HEK293 (cell line): ENCODE data around the gene CDK14.

Experiments
- CTCF ChIA-PET: fragments of 350-600 bp; formaldehyde crosslinking; extraction: SDS; loops from one replicate; lab custom pipeline; 2021; ENCODE audit warnings: antibody characterized with exemption; lab: Yijun Ruan, JAX
- POLR2A ChIA-PET: fragments of 300-600 bp; formaldehyde crosslinking; extraction: SDS; loops from one replicate; lab custom pipeline; 2020; ENCODE audit warnings: antibody characterized with exemption, inconsistent platforms; lab: Yijun Ruan, JAX
- H3K27ac ChIP-seq: fragments of 200-500 bp; sonication (Bioruptor generic); 2 replicates; pipeline ENCODE4 v1.5.1; 2014; ENCODE audit warnings: low read depth, low read length, control low read depth, inconsistent platforms; ENCODE audit errors: extremely low read depth
- H3K36me3 ChIP-seq, 2 experiments: fragments of 200-500 bp in 1 of 2; sonication (Bioruptor generic) in 1 of 2; 1 replicate in 1 of 2; 2 replicates in 1 of 2; pipeline ENCODE4 v1.5.1; 2014 to 2017; ENCODE audit warnings: inconsistent platforms in 2 of 2, low read length in 2 of 2; ENCODE audit not compliant: control insufficient read depth in 2 of 2, insufficient read depth in 1 of 2
- H3K4me1 ChIP-seq: fragments of 200-500 bp; sonication (Bioruptor generic); 2 replicates; pipeline ENCODE4 v1.5.1; 2014; ENCODE audit warnings: mild to moderate bottlenecking, low read length, inconsistent platforms; ENCODE audit not compliant: control insufficient read depth, insufficient read depth
- H3K4me3 ChIP-seq: 2 replicates; pipeline ENCODE4 v1.5.1; 2011; ENCODE audit warnings: low read depth, mild to moderate bottlenecking, control low read depth, low read length, moderate library complexity
- H3K9me3 ChIP-seq: fragments of 200-500 bp; sonication (Bioruptor generic); 2 replicates; pipeline ENCODE4 v1.5.1; 2014; ENCODE audit warnings: low read depth, low read length, inconsistent platforms; ENCODE audit not compliant: control insufficient read depth, insufficient read depth
- BCL11B ChIP-seq: fragments of 450-650 bp; formaldehyde crosslinking; IDR thresholded peaks from 2 replicates; pipeline ENCODE4 v1.5.1; 2016; ENCODE audit warnings: low read depth, missing biosample characterization, missing genetic modification characterization
- EGR2 ChIP-seq: fragments of 450-650 bp; formaldehyde crosslinking; IDR thresholded peaks from 2 replicates; pipeline ENCODE4 v1.5.1; 2016; ENCODE audit warnings: low read depth, missing biosample characterization, missing genetic modification characterization
- GLIS2 ChIP-seq: fragments of 450-650 bp; formaldehyde crosslinking; IDR thresholded peaks from 2 replicates; pipeline ENCODE4 v1.5.1; 2016; ENCODE audit warnings: missing biosample characterization, missing genetic modification characterization
- RBAK ChIP-seq: fragments of 450-650 bp; formaldehyde crosslinking; IDR thresholded peaks from 2 replicates; pipeline ENCODE4 v1.5.1; 2016; ENCODE audit warnings: missing biosample characterization, missing genetic modification characterization
- SETDB1 ChIP-seq: IDR thresholded peaks from one replicate; pipeline ENCODE4 v1.6.1; 2017; ENCODE audit warnings: mild to moderate bottlenecking, low read length, moderate library complexity, mixed read lengths; ENCODE audit not compliant: insufficient read length
- TCF7L2 ChIP-seq: IDR thresholded peaks from 2 replicates; pipeline ENCODE4 v1.6.1; 2011; ENCODE audit warnings: low read depth, mild to moderate bottlenecking, inconsistent platforms, low read length, moderate library complexity, borderline replicate concordance
- ZBTB7A ChIP-seq: fragments of 450-650 bp; formaldehyde crosslinking; IDR thresholded peaks from 2 replicates; pipeline ENCODE4 v1.5.1; 2016; ENCODE audit warnings: low read depth, missing biosample characterization, missing genetic modification characterization
- ZFP37 ChIP-seq: fragments of 450-650 bp; formaldehyde crosslinking; IDR thresholded peaks from 2 replicates; pipeline ENCODE4 v1.5.1; 2016; ENCODE audit warnings: missing biosample characterization, missing genetic modification characterization
- ZFP41 ChIP-seq: fragments of 450-650 bp; formaldehyde crosslinking; IDR thresholded peaks from 2 replicates; pipeline ENCODE4 v1.5.1; 2016; ENCODE audit warnings: missing biosample characterization, missing genetic modification characterization, borderline replicate concordance
- ZNF121 ChIP-seq: fragments of 450-650 bp; formaldehyde crosslinking; IDR thresholded peaks from 2 replicates; pipeline ENCODE4 v1.5.1; 2016; ENCODE audit warnings: missing biosample characterization, missing genetic modification characterization
- ZNF133 ChIP-seq: fragments of 450-650 bp; formaldehyde crosslinking; IDR thresholded peaks from 2 replicates; pipeline ENCODE4 v1.5.1; 2016; ENCODE audit warnings: missing biosample characterization, missing genetic modification characterization
- ZNF157 ChIP-seq: fragments of 450-650 bp; formaldehyde crosslinking; IDR thresholded peaks from 2 replicates; pipeline ENCODE4 v1.5.1; 2016; ENCODE audit warnings: missing biosample characterization, missing genetic modification characterization
- ZNF174 ChIP-seq: fragments of 450-650 bp; formaldehyde crosslinking; IDR thresholded peaks from 2 replicates; pipeline ENCODE4 v1.5.0; 2017; ENCODE audit warnings: missing biosample characterization, mild to moderate bottlenecking, missing genetic modification characterization
- ZNF184 ChIP-seq: fragments of 450-650 bp; IDR thresholded peaks from 2 replicates; pipeline ENCODE4 v1.5.1; 2018; ENCODE audit warnings: missing biosample characterization, mild to moderate bottlenecking, missing genetic modification characterization
- ZNF248 ChIP-seq: fragments of 450-650 bp; formaldehyde crosslinking; IDR thresholded peaks from 2 replicates; pipeline ENCODE4 v1.5.1; 2017; ENCODE audit warnings: missing biosample characterization, missing genetic modification characterization
- ZNF292 ChIP-seq: fragments of 450-650 bp; formaldehyde crosslinking; IDR thresholded peaks from 2 replicates; pipeline ENCODE4 v1.5.1; 2016; ENCODE audit warnings: low read depth, missing biosample characterization, missing genetic modification characterization, borderline replicate concordance
- ZNF514 ChIP-seq: fragments of 450-650 bp; formaldehyde crosslinking; IDR thresholded peaks from 2 replicates; pipeline ENCODE4 v1.5.1; 2016; ENCODE audit warnings: missing biosample characterization, missing genetic modification characterization
- ZNF548 ChIP-seq: fragments of 450-650 bp; formaldehyde crosslinking; IDR thresholded peaks from 2 replicates; pipeline ENCODE4 v1.5.1; 2016; ENCODE audit warnings: missing biosample characterization, missing genetic modification characterization
- ZNF585B ChIP-seq: fragments of 450-650 bp; formaldehyde crosslinking; IDR thresholded peaks from 2 replicates; pipeline ENCODE4 v1.5.1; 2016; ENCODE audit warnings: missing biosample characterization, missing genetic modification characterization
- ZNF677 ChIP-seq: fragments of 450-650 bp; IDR thresholded peaks from 2 replicates; pipeline ENCODE4 v1.5.0; 2018; ENCODE audit warnings: missing biosample characterization, mild to moderate bottlenecking, missing genetic modification characterization, moderate library complexity
- ZNF707 ChIP-seq: fragments of 450-650 bp; formaldehyde crosslinking; IDR thresholded peaks from 2 replicates; pipeline ENCODE4 v1.5.1; 2016; ENCODE audit warnings: missing biosample characterization, missing genetic modification characterization
- ZNF747 ChIP-seq: fragments of 450-650 bp; formaldehyde crosslinking; IDR thresholded peaks from 2 replicates; pipeline ENCODE4 v1.5.1; 2016; ENCODE audit warnings: missing biosample characterization, missing genetic modification characterization
- ZNF791 ChIP-seq: fragments of 450-650 bp; formaldehyde crosslinking; IDR thresholded peaks from 2 replicates; pipeline ENCODE4 v1.5.1; 2016; ENCODE audit warnings: missing biosample characterization, missing genetic modification characterization
- TF ChIP-seq, protein P1 (sequence below): fragments of 450-650 bp; formaldehyde crosslinking; IDR thresholded peaks from 2 replicates; pipeline ENCODE4 v1.5.1; 2016; ENCODE audit warnings: missing biosample characterization, missing genetic modification characterization, borderline replicate concordance
- TF ChIP-seq, protein P2 (sequence below): fragments of 450-650 bp; formaldehyde crosslinking; conservative IDR thresholded peaks from 2 replicates; pipeline ENCODE4 v1.5.1; 2016; ENCODE audit warnings: low read depth, missing biosample characterization, missing genetic modification characterization
- TF ChIP-seq, protein P3 (sequence below): fragments of 450-650 bp; formaldehyde crosslinking; IDR thresholded peaks from 2 replicates; pipeline ENCODE4 v1.5.1; 2017; ENCODE audit warnings: missing biosample characterization, missing genetic modification characterization
- TF ChIP-seq, protein P4 (sequence below): fragments of 450-650 bp; formaldehyde crosslinking; IDR thresholded peaks from 2 replicates; pipeline ENCODE4 v1.5.1; 2016; ENCODE audit warnings: missing biosample characterization, missing genetic modification characterization, low read depth

CDK14 gene

DNA sequence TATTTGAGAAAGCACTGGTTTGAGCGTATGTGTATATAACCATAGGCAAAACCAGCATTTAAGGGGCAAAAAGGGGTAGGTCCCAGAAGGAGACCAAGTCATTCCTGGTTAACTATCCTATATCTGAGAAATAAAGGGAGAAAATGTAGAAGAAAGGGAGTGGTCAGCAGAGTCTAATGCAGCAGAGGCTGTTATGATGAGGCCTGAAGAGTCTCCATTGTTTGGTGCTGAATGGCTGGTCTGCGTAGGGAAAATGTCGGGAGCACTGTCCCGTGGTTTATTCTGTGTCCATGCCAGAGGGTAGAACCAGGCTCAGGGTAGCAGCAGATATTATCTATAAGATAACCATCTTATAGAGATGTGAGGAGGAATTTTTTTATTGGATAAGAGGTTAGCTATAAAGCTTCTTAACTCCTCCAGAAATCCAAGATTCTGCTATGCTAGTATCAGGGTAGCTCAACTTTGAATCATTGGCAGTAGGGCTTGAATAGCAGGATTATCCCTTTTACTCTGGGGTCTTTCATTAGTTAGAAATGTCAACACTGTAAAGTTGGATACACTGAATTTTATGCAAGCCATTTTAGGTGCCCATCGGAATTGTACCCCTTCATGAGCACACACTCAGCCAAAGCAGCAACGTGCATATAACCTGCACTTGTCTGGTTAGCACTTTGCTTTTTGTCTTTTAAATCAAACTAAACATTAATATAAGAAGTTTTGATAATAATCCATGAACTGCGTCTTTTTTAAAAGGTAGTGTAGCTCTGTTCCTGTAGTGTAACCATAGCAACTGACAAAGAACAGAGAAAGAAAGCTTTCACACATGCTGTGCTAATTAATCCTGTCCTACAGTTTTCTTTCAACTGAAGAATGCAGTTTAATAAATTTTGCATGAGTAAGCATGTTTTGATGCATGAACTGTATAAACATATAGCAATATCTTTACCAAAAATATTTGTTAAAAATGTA, 356.1 kb downstream of the CDK14 start:
- H3K9me3 ChIP-seq = no peaks in the 10 kb centered on the region
- TF ChIP-seq ZNF184 (no peak), BCL11B (tag by site-specific recombination) (no peak), ZNF514 (tag by site-specific recombination) (no peak), ZNF133 (no peak), ZNF292 (tag by site-specific recombination) (no peak), SETDB1 (no peak), RBAK (no peak), ZNF174 (no peak), ZFP41 (tag by site-specific recombination) (no peak), GLIS2 (tag by site-specific recombination) (no peak), EGR2 (no peak), ZNF248 (tag by site-specific recombination) (no peak), ZBTB7A (no peak), ZNF157 (tag by site-specific recombination) (no peak), ZNF585B (tag by site-specific recombination) (no peak)
- TF ChIP-seq, protein P1, sequence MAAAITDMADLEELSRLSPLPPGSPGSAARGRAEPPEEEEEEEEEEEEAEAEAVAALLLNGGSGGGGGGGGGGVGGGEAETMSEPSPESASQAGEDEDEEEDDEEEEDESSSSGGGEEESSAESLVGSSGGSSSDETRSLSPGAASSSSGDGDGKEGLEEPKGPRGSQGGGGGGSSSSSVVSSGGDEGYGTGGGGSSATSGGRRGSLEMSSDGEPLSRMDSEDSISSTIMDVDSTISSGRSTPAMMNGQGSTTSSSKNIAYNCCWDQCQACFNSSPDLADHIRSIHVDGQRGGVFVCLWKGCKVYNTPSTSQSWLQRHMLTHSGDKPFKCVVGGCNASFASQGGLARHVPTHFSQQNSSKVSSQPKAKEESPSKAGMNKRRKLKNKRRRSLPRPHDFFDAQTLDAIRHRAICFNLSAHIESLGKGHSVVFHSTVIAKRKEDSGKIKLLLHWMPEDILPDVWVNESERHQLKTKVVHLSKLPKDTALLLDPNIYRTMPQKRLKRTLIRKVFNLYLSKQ (tag by site-specific recombination) = no peak
- POLR2A ChIA-PET = no interaction called here
- H3K4me3 ChIP-seq = no peak overlapping the region
- no peaks in the 10 kb centered on the region for H3K4me1 ChIP-seq
- no peaks in the 10 kb centered on the region for H3K36me3 ChIP-seq
- H3K27ac ChIP-seq = no peak overlapping the region
- CTCF ChIA-PET = interaction anchor here (0.6 kb wide), 1 partner anchor 10 kb away, joined by 3 read pairs; no protein-coding TSS in a partner anchor

DNA sequence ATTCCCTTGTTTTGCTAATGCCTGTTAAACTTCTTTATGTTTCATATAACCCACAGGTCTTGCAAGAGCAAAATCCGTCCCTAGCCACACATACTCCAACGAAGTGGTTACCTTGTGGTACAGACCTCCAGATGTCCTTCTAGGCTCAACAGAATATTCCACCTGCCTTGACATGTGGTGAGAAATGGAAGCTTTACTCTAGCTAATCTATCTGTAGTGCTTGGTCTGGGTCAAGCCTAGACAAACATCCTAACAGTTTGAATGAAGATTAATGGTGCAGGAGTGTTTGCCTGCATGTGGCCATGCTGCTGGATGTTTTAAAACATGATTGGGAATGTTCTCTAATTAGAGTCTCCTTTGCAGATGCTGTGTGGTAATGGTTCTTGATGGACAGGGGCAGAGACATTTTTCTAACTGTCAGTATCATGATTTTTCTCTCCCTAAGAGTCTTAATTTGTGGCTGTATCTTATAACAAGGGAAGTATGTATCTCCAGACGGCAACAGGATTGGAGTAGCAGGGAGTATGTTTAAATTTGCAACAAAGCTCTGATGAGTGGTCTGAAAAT, 359.6 kb downstream of the CDK14 start:
- ChIA-PET CTCF (no interaction called here), POLR2A (no interaction called here)
- Histone ChIP-seq H3K27ac (no peak overlapping the region), H3K4me1 (no peaks in the 10 kb centered on the region), H3K36me3 (no peaks in the 10 kb centered on the region), H3K4me3 (no peak overlapping the region), H3K9me3 (no peaks in the 10 kb centered on the region)
- TF ChIP-seq, protein P2, sequence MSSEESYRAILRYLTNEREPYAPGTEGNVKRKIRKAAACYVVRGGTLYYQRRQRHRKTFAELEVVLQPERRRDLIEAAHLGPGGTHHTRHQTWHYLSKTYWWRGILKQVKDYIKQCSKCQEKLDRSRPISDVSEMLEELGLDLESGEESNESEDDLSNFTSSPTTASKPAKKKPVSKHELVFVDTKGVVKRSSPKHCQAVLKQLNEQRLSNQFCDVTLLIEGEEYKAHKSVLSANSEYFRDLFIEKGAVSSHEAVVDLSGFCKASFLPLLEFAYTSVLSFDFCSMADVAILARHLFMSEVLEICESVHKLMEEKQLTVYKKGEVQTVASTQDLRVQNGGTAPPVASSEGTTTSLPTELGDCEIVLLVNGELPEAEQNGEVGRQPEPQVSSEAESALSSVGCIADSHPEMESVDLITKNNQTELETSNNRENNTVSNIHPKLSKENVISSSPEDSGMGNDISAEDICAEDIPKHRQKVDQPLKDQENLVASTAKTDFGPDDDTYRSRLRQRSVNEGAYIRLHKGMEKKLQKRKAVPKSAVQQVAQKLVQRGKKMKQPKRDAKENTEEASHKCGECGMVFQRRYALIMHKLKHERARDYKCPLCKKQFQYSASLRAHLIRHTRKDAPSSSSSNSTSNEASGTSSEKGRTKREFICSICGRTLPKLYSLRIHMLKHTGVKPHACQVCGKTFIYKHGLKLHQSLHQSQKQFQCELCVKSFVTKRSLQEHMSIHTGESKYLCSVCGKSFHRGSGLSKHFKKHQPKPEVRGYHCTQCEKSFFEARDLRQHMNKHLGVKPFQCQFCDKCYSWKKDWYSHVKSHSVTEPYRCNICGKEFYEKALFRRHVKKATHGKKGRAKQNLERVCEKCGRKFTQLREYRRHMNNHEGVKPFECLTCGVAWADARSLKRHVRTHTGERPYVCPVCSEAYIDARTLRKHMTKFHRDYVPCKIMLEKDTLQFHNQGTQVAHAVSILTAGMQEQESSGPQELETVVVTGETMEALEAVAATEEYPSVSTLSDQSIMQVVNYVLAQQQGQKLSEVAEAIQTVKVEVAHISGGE (tag by site-specific recombination) = no peak
- TF ChIP-seq, protein P3, sequence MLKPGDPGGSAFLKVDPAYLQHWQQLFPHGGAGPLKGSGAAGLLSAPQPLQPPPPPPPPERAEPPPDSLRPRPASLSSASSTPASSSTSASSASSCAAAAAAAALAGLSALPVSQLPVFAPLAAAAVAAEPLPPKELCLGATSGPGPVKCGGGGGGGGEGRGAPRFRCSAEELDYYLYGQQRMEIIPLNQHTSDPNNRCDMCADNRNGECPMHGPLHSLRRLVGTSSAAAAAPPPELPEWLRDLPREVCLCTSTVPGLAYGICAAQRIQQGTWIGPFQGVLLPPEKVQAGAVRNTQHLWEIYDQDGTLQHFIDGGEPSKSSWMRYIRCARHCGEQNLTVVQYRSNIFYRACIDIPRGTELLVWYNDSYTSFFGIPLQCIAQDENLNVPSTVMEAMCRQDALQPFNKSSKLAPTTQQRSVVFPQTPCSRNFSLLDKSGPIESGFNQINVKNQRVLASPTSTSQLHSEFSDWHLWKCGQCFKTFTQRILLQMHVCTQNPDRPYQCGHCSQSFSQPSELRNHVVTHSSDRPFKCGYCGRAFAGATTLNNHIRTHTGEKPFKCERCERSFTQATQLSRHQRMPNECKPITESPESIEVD = peak; percentile 47; the same call in 1 of the 2 replicates
- TF ChIP-seq ZNF747 (tag by site-specific recombination) (no peak), ZFP37 (tag by site-specific recombination) (no peak), ZNF791 (tag by site-specific recombination) (no peak), ZNF548 (tag by site-specific recombination) (no peak), ZNF707 (tag by site-specific recombination) (no peak), TCF7L2 (no peak), ZNF121 (tag by site-specific recombination) (no peak), ZNF677 (no peak)
- TF ChIP-seq, protein P4, sequence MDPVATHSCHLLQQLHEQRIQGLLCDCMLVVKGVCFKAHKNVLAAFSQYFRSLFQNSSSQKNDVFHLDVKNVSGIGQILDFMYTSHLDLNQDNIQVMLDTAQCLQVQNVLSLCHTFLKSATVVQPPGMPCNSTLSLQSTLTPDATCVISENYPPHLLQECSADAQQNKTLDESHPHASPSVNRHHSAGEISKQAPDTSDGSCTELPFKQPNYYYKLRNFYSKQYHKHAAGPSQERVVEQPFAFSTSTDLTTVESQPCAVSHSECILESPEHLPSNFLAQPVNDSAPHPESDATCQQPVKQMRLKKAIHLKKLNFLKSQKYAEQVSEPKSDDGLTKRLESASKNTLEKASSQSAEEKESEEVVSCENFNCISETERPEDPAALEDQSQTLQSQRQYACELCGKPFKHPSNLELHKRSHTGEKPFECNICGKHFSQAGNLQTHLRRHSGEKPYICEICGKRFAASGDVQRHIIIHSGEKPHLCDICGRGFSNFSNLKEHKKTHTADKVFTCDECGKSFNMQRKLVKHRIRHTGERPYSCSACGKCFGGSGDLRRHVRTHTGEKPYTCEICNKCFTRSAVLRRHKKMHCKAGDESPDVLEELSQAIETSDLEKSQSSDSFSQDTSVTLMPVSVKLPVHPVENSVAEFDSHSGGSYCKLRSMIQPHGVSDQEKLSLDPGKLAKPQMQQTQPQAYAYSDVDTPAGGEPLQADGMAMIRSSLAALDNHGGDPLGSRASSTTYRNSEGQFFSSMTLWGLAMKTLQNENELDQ (tag by site-specific recombination) = no peak
